NB4 (cell line): ENCODE data around the gene OSBPL8.
A peak's percentile ranks its signal among the peaks of the same experiment; 100 is the strongest.

Experiments used
- DNase-seq: peaks from one replicate; pipeline ENCODE4 v3.0.0; 2010; ENCODE audit warnings: low read depth
- H3K4me3 ChIP-seq: one replicate; pipeline ENCODE4 v1.5.1; 2011; ENCODE audit warnings: mild to moderate bottlenecking, low read depth, low read length, moderate library complexity
- MYC ChIP-seq: IDR thresholded peaks from 2 replicates; pipeline ENCODE4 v1.6.1; 2011; ENCODE audit warnings: low read depth, low read length
- POLR2A ChIP-seq: IDR thresholded peaks from 2 replicates; pipeline ENCODE4 v1.6.1; 2011; ENCODE audit warnings: mild to moderate bottlenecking; ENCODE audit not compliant: insufficient read length; ENCODE audit errors: extremely low read depth
- TF ChIP-seq, protein P1 (sequence below): IDR thresholded peaks from one replicate; pipeline ENCODE4 v1.5.1; 2012; ENCODE audit warnings: low read depth, low read length
- TF ChIP-seq, protein P2 (sequence below): IDR thresholded peaks from 2 replicates; pipeline ENCODE4 v1.6.1; 2011; ENCODE audit warnings: low read depth, low read length

The OSBPL8 gene

DNA sequence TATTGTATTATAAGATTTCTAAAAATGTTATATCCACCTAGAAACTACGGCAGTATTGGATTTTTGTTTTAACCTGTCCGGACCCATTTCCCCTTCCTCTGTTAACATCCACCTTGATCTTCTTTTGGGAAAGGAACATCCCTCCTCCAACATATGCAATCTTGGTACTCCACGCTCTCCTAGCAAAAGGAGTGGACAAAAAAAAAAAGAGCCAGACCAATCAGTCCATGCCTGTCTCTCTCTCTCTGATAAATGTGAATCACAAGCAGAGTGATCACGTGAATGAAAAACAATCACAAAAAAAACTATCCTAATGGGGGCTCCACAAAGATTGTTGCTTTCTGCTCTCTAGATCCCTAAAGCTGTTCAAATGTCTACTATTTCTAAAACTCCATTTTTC is 27.1 kb downstream of the OSBPL8 start:
- TF ChIP-seq POLR2A (no peak), MYC (no peak)
- TF ChIP-seq, protein P1, sequence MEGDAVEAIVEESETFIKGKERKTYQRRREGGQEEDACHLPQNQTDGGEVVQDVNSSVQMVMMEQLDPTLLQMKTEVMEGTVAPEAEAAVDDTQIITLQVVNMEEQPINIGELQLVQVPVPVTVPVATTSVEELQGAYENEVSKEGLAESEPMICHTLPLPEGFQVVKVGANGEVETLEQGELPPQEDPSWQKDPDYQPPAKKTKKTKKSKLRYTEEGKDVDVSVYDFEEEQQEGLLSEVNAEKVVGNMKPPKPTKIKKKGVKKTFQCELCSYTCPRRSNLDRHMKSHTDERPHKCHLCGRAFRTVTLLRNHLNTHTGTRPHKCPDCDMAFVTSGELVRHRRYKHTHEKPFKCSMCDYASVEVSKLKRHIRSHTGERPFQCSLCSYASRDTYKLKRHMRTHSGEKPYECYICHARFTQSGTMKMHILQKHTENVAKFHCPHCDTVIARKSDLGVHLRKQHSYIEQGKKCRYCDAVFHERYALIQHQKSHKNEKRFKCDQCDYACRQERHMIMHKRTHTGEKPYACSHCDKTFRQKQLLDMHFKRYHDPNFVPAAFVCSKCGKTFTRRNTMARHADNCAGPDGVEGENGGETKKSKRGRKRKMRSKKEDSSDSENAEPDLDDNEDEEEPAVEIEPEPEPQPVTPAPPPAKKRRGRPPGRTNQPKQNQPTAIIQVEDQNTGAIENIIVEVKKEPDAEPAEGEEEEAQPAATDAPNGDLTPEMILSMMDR, result no peak
- no peak overlapping the region for H3K4me3 ChIP-seq
- DNase-seq, result no peak

DNA sequence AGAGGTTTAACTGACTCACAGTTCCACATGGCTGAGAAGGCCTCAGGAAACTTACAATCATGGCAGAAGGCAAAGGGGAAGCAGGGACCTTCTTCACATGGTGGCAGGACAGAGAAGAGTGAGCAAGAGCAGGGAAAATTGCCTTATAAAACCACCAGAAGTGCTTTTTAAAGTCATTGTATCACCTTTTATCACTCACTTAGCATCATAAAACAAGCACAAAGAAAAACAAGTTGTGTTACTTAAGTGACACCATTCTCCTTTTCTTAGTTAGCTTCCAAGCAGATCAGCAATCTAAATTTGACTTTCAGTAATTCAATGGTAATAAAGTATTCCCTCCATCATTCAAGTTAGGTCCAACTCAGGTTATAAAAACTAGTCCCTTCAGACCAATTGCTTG is 28.5 kb downstream of the OSBPL8 start:
- no peak overlapping the region for H3K4me3 ChIP-seq
- DNase-seq, result no peak
- TF ChIP-seq MYC, result no peak
- TF ChIP-seq, protein P1, result no peak

DNA sequence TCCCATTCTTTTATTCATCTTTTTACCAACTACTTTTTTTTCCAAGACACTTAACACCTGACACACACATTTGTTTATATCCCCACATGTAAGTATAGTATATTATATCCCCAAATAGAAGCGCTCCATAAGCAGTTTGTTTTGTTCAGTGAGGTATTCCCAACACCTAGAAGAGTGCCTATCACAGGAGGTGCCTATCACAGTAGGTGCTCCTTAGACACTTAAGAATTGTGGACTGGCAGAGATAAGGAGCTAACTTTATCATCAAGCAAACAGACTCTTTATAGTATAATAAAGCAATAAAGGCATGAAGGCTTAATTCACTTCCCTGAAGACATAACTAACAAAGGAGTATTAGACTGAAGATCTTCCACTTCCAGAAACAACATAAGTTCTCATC is 29.1 kb downstream of the OSBPL8 start:
- no peak for DNase-seq
- TF ChIP-seq MYC (no peak), POLR2A (no peak)
- TF ChIP-seq, protein P2, sequence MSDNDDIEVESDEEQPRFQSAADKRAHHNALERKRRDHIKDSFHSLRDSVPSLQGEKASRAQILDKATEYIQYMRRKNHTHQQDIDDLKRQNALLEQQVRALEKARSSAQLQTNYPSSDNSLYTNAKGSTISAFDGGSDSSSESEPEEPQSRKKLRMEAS, result no peak
- TF ChIP-seq, protein P1, result no peak
- H3K4me3 ChIP-seq, result no peak overlapping the region

DNA sequence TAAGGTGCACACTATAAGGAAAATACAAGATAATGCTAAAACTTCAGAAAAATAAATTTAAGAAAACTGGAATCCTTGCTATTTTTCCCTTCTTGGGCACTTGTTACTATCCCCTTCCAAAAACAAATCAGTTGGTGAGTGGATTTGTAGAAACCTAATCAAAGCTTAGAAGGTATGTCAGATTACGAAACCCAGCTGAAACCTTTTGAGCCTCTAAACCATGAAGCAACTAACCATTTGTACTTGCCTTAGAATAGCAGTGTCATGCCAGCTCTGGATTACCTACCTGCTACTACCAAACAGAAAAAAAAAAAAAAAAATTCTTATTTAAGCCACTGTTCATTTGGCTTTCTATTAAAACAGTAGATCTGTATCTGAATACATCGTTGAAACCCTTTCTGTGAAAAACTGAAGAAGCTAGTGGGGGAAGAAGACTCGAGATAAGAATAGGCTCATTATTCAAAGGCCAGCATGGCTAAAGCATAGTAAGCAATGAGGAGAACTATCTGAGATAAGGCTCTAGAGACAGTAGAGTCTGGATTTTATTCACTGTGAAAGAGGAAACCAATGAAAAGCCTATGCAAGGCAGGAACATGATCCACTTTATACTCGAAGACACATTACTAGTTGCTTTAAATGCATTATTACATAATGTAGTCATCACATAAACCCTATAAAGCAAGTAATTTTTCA is 30.2 kb downstream of the OSBPL8 start:
- no peak overlapping the region for H3K4me3 ChIP-seq
- peak; percentile 33 for DNase-seq
- TF ChIP-seq MYC (no peak), POLR2A (no peak)
- TF ChIP-seq, protein P1, result no peak
- TF ChIP-seq, protein P2, result no peak

DNA sequence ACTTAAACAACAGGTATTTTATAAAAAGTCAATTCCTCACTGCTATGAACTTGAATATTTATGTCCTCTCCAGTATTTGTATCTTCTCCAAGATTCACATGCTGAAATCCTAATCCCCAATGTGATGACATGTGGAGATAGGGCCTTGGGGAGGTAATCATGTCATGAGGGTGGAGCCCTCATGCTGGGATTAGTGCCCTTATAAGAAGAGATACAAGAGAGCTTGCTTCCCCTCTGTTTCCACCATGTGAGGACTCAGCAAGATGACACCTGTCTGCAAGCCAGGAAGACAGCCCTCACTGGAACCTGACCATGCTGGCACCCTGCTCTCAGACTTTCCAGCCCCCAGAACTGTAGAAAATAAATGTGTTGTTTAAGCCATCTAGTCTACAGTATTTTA is 36.2 kb downstream of the OSBPL8 start:
- DNase-seq, result no peak
- TF ChIP-seq, protein P2, result no peak
- no peak for TF ChIP-seq POLR2A
- TF ChIP-seq, protein P1, result no peak
- no peak for TF ChIP-seq MYC
- H3K4me3 ChIP-seq, result no peak overlapping the region

DNA sequence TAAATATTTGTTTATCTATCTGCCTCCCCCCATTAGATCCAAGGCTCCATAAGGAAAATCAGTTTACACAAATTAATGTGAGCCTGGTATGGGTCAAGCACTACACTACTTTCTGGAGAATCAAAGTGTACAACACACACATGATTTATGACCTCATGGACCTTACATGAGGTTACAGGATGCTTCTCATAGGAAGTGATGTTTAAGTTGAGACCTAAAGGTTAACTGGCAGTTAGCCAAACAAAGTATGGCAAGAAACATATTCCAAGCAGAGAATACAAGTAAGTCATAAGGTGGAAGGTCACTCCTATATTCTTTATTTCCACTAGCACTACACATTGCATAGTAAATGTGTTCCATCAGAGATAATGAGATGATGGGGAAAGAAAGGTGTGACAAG is 39.2 kb downstream of the OSBPL8 start:
- DNase-seq, result no peak
- no peak overlapping the region for H3K4me3 ChIP-seq

More for the DNA sequence above, 39.2 kb downstream of the OSBPL8 start:
- TF ChIP-seq, protein P1, result no peak
- TF ChIP-seq POLR2A (no peak), MYC (no peak)
- TF ChIP-seq, protein P2, result no peak
